T-helper 1 cell treated with Interleukin-12 subunit alpha and Interleukin-12 subunit beta and Interleukin-4 antibody, amounts not matched to agents 30 μg/mL and 1 μg/mL, for 36 hours (primary cell): ENCODE measurements around the gene SLC22A23.
A peak's percentile ranks its signal among the peaks of the same experiment; 100 is the strongest.

Experiments used
- H3K27ac Mint-ChIP-seq: one replicate; pipeline ENCODE4 v1.8.0; 2021; ENCODE audit warnings: mild to moderate bottlenecking, mixed read lengths
- H3K27me3 Mint-ChIP-seq: one replicate; pipeline ENCODE4 v1.8.0; 2021; ENCODE audit warnings: low read depth, mixed read lengths
- H3K36me3 Mint-ChIP-seq: one replicate; pipeline ENCODE4 v1.8.0; 2021; ENCODE audit warnings: low read depth, mixed read lengths
- H3K4me1 Mint-ChIP-seq: one replicate; pipeline ENCODE4 v1.8.0; 2021; ENCODE audit warnings: low read depth, mixed read lengths
- H3K4me3 Mint-ChIP-seq: one replicate; pipeline ENCODE4 v1.8.0; 2021; ENCODE audit warnings: mild to moderate bottlenecking, moderate library complexity, mixed read lengths
- H3K9me3 Mint-ChIP-seq: one replicate; pipeline ENCODE4 v1.8.0; 2021; ENCODE audit warnings: mixed read lengths

SLC22A23 gene

DNA sequence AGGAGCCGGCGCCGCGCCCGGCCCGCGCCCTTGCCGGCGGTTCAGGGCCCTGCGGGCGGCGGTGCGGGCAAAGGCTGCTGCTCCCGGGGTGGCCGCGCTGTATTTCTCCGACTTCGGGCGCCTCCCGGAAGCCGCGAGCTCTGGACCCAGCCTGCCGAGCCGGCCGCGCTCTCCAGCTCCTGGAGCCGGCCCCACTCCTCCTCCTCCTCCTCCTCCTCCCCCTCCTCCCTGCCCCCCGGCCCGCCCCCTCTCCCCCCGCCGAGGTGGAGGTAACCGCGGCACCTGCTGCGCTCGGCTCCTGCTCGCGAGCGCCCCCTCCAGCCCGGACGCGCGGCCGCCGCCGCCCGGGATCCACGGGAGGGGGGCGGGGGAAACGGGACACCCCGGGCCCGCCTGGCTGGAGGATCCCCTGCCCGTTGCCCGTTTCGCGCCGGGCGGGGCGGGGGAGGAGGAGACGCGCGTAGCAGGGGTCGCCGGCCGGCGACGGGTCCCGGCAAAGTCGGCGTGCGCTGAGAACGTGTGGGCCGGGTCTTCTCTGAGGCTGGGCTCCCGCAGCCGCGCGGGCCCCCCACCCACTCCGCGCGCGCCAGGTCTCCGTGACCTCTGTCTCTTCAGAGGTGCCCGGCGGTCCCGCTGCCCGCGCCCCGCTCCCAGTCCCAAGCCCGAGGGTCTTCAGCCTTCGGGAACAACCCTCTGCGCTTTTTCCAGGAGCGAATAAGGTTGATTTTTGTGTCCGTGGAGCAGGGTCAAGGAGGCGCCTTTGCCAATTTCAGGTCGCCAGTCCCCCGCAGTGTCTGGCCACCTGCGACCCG, at the start of gene SLC22A23:
Gene SLC22A23, minus strand, starts transcription at position 153 of the 812 bp plus-strand sequence. CDS start 491 bp downstream, outside the sequence.
- Mint-ChIP-seq H3K9me3 (no peaks in the 10 kb centered on the region), H3K4me3 (peak within 1 kb of the TSS; percentile 78), H3K4me1 (peaks cover 4% of the 10 kb centered on the region), H3K27me3 (peaks cover 47% of the 10 kb centered on the region), H3K27ac (peak within 1 kb of the TSS; percentile 79), H3K36me3 (no peaks in the 10 kb centered on the region)

GRCh38 chr6:3506200-3506599, 49.4 kb upstream of the SLC22A23 start:
- Mint-ChIP-seq H3K27ac (no peak overlapping the region), H3K36me3 (no peaks in the 10 kb centered on the region), H3K9me3 (no peaks in the 10 kb centered on the region), H3K27me3 (peaks cover 12% of the 10 kb centered on the region), H3K4me3 (no peak overlapping the region), H3K4me1 (no peaks in the 10 kb centered on the region)

- Mint-ChIP-seq H3K36me3 (no peaks in the 10 kb centered on the region), H3K4me1 (no peaks in the 10 kb centered on the region), H3K4me3 (no peak overlapping the region), H3K9me3 (no peaks in the 10 kb centered on the region), H3K27ac (no peak overlapping the region), H3K27me3 (peaks cover 5% of the 10 kb centered on the region)
Measured at GRCh38 chr6:3504938-3505805, 48.3 kb upstream of the SLC22A23 start.

GRCh38 chr6:3504354-3504753, 47.5 kb upstream of the SLC22A23 start:
- Mint-ChIP-seq H3K9me3 (no peaks in the 10 kb centered on the region), H3K4me1 (no peaks in the 10 kb centered on the region), H3K4me3 (no peak overlapping the region), H3K27ac (no peak overlapping the region), H3K27me3 (peaks cover 5% of the 10 kb centered on the region), H3K36me3 (no peaks in the 10 kb centered on the region)

GRCh38 chr6:3501826-3502500, 45.1 kb upstream of the SLC22A23 start:
- Mint-ChIP-seq H3K9me3 (no peaks in the 10 kb centered on the region), H3K27ac (no peak overlapping the region)

DNA sequence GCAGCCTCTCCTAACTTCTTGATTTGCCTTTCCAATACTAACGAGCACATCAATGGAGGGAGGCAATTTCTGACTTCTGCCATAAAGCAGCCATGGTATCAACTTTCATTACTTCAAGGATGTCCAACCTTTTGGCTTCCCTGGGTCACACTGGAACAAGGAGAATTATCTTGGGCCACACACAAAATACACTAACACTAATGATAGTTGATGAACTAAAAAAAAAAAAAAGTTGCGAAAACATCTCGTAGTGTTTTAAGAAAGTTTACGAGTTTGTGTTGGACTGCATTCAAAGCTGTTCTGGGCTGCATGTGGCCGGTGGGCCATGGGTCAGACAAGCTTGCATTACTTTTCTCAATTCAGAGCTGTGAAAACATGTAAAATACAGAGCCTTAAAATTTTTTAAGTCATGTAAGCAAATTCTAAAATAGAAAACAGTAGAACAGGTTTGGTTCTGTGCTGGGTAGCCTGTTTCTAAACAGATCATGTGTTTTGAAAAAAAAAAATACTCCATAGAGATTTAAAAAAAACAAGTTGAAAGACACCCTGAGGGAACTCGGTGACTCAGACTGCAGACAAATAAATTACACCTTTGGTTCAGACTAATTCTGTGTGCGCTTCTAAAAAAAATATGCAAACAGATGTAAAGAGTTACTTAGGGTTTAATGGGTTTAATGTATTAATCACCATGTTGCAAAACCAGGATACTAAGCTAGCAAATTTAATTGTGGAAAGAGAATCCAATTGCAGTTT, 43.6 kb upstream of the SLC22A23 start:
- no peaks in the 10 kb centered on the region for H3K36me3 Mint-ChIP-seq
- H3K27me3 Mint-ChIP-seq: peaks cover 4% of the 10 kb centered on the region
- H3K27ac Mint-ChIP-seq: no peak overlapping the region
- no peaks in the 10 kb centered on the region for H3K4me1 Mint-ChIP-seq
- no peak overlapping the region for H3K4me3 Mint-ChIP-seq
- no peaks in the 10 kb centered on the region for H3K9me3 Mint-ChIP-seq

More at GRCh38 chr6:3501826-3502500, 45.1 kb upstream of the SLC22A23 start:
- Mint-ChIP-seq H3K36me3 (no peaks in the 10 kb centered on the region), H3K4me3 (no peak overlapping the region), H3K27me3 (peaks cover 5% of the 10 kb centered on the region), H3K4me1 (no peaks in the 10 kb centered on the region)

GRCh38 chr6:3499603-3500002, 42.8 kb upstream of the SLC22A23 start:
- peaks cover 4% of the 10 kb centered on the region for H3K27me3 Mint-ChIP-seq

GRCh38 chr6:3496395-3496794, 39.5 kb upstream of the SLC22A23 start:
- no peak overlapping the region for H3K4me3 Mint-ChIP-seq
- no peak overlapping the region for H3K27ac Mint-ChIP-seq
- H3K36me3 Mint-ChIP-seq: no peaks in the 10 kb centered on the region
- H3K4me1 Mint-ChIP-seq: no peaks in the 10 kb centered on the region
- H3K9me3 Mint-ChIP-seq: no peaks in the 10 kb centered on the region
- H3K27me3 Mint-ChIP-seq: peaks cover 12% of the 10 kb centered on the region

More at GRCh38 chr6:3499603-3500002, 42.8 kb upstream of the SLC22A23 start:
- H3K9me3 Mint-ChIP-seq: no peaks in the 10 kb centered on the region
- H3K4me3 Mint-ChIP-seq: no peak overlapping the region
- no peaks in the 10 kb centered on the region for H3K36me3 Mint-ChIP-seq
- no peak overlapping the region for H3K27ac Mint-ChIP-seq
- H3K4me1 Mint-ChIP-seq: no peaks in the 10 kb centered on the region

DNA sequence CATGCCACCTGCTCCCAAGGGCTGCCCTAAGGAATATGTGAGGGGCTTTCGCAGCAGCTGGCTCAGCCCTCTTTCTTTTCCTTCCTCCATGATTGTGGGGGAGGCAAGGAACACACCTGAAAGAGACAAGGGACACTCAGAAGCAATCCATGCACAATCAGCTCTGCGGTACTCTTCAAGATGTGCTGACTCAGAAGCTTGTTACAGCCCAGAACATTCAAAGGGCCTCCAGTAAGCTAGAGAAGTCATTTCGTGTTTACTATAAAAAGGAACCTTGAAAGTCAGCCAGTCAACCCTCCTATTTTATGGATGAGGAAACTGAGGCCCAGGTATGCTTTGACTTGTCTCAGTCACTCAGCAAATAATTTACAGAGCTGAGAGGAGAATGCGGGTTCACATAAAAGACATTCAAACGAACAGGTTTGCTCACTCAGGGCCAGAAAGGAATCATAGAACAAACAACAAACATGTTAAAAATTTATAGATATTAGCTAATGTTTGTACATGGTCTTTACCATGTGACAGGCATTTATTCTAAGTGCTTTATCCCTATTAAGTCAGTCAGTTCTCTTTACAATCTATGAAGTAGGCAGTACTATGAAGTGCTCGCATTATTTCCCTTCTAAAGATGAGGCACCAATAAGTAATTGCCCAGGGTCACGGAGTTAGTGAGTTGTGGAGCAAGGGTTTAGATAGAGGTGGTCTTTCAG, 37.7 kb upstream of the SLC22A23 start:
- H3K4me1 Mint-ChIP-seq: no peaks in the 10 kb centered on the region
- H3K27ac Mint-ChIP-seq: no peak overlapping the region

DNA sequence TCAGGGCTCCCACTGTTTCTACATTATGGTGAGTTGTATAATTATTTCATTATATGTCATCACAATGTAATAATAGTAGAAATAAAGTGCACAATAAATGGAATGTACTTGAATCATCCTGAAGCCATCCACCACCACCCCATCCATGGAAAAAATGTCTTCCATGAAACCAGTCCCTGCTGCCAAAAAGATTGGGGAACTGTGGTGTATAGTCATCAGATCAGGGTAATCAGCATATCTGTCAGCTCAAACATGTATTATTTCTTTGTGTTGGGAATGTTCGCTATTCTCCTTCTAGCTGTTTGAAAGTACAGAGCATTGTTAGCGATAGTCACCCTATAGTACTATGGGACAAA, 33.8 kb upstream of the SLC22A23 start:
- no peaks in the 10 kb centered on the region for H3K36me3 Mint-ChIP-seq
- H3K27me3 Mint-ChIP-seq: peaks cover 8% of the 10 kb centered on the region
- no peaks in the 10 kb centered on the region for H3K9me3 Mint-ChIP-seq
- no peak overlapping the region for H3K4me3 Mint-ChIP-seq
- no peak overlapping the region for H3K27ac Mint-ChIP-seq
- H3K4me1 Mint-ChIP-seq: peaks cover 2% of the 10 kb centered on the region

More for the DNA sequence above, 37.7 kb upstream of the SLC22A23 start:
- Mint-ChIP-seq H3K27me3 (peaks cover 12% of the 10 kb centered on the region), H3K36me3 (no peaks in the 10 kb centered on the region), H3K4me3 (no peak overlapping the region), H3K9me3 (no peaks in the 10 kb centered on the region)

DNA sequence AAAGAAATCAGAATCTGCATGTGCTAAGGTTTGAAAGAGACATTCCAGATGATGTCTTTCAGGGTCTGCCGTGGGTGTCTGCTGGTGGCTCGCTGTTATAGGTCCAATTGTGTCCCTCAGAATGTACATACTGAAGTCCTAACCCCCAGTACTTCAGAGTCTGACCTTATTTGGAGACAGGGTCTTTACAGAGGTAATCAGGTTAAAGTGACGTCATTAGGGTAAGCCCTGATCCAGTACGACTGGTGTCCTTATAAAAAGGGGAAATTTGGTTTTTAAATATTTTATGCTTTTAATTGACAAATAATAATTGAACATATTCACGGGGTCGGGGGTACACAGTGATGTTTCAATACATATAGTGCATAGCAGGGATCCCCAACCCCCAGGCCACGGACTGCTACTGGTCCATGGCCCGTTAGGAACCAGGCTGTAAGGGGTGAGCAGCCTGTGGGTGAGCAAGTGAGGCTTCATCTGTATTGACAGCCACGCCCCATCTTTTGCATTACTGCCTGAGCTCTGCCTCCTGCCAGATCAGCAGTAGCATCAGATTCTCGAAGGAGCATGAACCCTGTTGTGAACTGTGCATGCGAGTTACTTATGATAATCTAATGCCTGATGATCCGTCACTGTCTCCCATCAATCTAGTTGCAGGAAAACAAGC, 33.2 kb upstream of the SLC22A23 start:
- no peak overlapping the region for H3K4me3 Mint-ChIP-seq
- H3K9me3 Mint-ChIP-seq: no peaks in the 10 kb centered on the region
- no peaks in the 10 kb centered on the region for H3K36me3 Mint-ChIP-seq
- H3K27ac Mint-ChIP-seq: no peak overlapping the region
- H3K27me3 Mint-ChIP-seq: peaks cover 8% of the 10 kb centered on the region
- H3K4me1 Mint-ChIP-seq: peaks cover 2% of the 10 kb centered on the region

DNA sequence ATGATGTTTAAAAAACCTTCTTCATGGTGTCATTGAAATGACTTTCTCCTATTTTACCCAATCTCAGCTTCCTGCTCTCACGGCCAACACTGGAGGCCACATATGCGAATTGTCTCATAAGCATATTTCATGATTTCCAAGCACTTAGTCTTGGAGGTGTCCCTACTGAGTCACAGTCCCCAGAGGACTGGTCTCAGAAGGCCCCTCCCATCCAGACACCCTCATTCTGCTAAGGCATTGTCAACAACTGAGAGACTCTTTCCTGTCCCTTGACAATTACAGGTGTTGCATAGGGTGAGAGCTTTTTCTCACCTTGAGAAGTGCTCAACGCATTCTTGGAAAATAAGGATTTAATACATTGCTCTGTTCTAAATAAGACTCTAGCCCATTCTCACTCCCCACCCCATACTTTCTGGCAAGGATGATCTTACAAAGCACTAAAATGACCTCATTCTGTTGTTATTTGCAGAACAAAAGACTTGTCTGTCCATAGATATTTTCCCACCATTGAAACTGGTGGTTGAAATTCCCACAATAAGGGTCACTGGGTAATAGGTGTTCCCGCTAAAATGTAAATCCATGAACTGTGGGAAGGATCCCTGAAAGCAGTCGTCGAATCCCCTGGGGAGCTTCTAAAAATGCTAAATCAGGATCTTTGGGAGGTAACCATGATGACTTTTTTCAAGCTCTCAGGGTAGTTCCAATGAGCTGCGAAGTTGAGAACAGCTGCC, 32.3 kb upstream of the SLC22A23 start:
- Mint-ChIP-seq H3K27me3 (peaks cover 8% of the 10 kb centered on the region), H3K4me1 (peaks cover 2% of the 10 kb centered on the region), H3K36me3 (no peaks in the 10 kb centered on the region), H3K4me3 (no peak overlapping the region), H3K27ac (no peak overlapping the region), H3K9me3 (no peaks in the 10 kb centered on the region)
